ENCODE results near the gene ACOX3. TPM values are rescaled to one million over a fixed set of nuclear protein-coding genes. Genes with fewer than 3 reads are reported as not detected.
"Not testable (repeated sequence)": the region's sequence is repeated elsewhere in the genome, so short reads cannot be mapped to it uniquely, and the experiment has no call there.

The ACOX3 gene
- polyA plus RNA-seq, 4 donors, result 13.0 to 18.6 (median 15.7) TPM

DNA sequence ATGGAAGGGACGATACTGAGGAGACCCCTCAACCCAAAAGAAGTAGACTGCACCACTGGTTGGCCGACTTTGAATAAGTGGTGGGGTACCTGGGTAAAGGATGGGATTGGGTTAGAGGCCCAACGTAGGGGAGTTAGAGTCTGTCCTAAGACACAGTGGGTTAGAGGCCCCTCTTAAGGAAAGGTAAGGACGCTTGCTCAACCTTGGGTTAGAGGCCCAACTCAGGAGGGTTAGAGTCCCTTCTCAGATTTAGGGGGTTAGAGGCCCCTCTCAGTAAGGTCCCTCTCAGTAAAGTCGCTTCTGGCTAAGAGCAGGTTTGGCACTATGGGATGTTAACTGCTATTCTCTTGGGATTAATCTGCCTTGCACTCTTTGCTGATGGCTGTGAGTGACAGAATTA lies 81.3 kb downstream of the ACOX3 start:
- no peak for DNase-seq (ENCODE audit: low read depth in 4 of 4, low spot score in 3 of 4)

DNA sequence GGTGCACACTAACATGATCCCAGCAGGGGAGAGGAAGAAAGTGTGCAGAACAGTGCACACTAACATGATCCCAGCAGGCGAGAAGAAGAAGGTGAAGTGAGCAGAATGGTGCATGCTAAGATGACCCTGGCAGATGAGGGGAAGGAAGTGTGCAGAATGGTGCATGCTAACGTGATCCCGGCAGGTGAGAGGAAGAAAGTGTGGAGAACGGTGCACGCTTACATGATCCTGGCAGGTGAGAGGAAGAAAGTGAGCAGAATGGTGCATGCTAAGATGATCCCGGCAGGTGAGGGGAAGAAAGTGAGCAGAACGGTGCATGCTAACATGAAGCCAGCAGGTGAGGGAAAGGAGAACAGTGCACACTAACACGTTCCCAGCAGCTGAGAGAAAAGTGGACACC lies 83.7 kb downstream of the ACOX3 start:
- DNase-seq (ENCODE audit: low read depth in 4 of 4, low spot score in 3 of 4), result no peak

DNA sequence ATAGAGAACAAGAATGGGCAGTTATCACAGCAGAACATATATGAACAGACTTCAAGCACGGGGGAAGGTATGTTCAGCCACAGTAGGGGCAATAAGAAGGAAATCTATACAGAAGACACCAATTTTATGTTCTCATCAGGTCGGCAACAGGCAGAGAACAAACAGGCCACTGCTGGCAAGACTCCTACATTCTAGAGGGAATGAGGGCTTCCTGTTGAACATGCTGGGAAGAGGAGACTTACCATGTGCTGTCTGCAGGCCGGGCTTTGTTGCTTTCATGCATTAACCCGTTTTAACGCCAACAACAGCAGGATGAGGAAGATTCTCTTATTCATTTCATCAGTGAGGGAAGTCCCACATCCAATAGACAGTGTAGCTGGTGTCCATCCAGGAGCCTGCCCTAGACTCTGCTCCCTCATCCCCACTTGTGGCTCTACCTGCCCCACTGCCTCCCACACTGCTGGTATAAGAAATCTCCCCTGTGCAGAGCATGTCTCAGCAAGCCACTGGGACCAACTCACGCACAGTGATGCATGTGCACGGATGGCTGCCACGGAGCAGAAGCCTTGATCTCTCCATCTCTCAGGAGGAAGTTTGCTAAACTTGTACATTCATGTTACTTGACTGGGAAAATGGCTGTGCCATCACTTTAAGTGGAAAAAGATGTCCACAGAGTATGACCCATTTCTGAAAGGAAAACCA lies 84.5 kb downstream of the ACOX3 start:
- no peak for DNase-seq (ENCODE audit: low read depth in 4 of 4, low spot score in 3 of 4)

DNA sequence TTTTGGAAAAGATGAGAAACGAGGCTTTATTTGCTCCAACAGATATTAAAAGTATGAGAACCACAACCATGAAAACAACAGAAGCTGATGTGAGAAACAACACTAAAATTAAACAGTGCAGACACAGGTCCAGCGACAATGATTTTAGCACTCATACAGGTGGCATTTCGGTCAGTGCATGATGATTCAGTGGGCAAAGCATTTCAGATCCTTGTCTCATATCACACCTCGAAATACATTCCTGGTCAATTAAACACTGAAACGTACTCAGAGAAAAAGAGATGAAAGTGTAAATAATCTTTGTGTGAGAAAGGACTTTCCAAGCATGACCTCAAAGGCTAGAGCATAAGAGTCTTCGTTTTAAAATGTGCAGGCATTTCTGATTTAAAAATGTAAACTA lies 85.2 kb downstream of the ACOX3 start:
- DNase-seq (ENCODE audit: low read depth in 4 of 4, low spot score in 3 of 4), result no peak

DNA sequence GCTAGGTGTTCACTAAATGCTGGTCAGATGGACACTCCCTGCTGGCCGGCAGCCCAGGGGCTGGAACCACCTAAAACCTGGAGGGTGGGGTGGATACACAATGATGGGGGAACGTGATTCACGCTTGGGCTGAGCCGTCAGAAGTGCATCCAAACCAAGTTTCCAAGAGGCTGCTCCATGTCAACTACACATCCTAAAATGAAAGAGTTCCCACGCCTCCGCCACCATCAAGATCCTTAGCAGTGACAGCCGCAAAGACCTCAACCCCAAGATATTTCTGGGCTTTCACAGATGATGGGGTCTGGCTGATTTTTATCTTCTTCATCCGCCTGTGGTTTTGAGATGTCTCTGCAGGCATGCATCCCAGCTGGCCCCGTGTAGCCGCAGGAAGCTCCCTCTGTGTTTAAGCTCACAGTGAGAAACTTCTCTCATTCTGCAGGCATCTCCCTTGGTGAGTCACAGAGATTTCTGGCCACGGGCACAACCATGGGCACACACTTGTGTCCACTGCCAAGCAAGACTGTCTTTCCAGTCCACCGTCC lies 86.5 kb downstream of the ACOX3 start:
- no peak for DNase-seq (ENCODE audit: low read depth in 4 of 4, low spot score in 3 of 4)

DNA sequence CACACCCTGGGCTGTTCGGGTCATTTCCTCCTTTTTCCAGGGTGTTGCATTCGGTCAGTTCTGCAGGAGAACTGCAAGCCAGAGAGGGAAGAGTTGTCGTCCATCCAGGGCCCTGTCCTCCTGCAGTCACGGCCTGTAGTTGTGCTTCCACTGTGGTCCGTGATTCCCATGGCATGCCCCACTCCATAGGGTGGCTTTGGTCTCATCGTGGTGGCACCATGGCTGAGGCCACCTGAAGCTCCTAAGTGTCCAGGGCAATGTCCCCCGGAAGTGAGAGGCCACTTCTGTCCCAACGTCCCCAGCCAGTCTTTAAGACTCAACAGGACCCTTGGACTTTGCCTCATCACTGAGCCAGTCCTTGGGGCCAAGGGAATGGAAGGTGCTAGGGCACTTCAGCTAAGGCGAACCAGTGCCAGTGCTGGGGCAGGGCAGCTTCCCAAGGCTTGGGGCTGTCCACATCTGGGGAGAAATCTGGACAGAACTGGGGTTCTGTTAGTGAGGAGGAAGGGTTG lies 87.3 kb downstream of the ACOX3 start:
- no peak for DNase-seq (ENCODE audit: low read depth in 4 of 4, low spot score in 3 of 4)

DNA sequence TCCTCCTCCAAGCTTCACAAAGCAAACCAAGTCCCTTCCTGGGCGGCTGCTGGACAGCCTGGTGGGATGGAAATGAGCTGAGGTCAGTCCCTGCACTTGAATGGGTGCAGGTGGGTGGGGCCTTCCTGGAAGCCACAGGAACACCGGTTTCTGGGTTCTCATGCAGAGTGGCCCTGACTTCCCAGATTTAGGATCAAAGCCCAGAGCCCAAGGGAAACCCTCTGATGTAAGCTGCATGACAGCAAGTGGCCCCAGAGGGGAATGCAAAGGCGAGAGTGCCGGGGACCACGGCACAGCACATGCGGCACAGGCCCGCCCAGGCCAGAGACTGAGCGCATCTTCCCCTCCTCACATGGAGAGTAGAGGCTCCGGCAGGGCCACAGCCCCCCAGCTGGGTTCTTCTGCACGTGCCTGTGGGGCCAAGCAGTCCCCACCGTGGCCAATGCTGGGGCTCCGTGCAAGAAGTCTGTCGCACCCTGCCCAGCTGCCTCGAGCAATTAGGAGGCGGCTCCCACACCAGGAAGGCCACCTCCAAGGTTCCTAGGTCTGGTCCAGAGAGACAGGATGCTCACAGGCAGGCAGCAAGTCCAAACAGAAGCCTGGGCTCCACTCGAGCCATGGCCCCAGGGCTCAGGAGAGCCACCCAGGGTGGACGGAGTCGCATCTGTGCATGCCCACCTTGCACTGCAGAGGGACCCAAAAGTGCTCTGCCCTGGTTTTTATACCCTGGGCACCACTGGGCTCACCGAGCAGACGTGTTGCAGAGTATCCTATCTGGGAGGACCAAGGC lies 88.0 kb downstream of the ACOX3 start:
- no peak for DNase-seq (ENCODE audit: low read depth in 4 of 4, low spot score in 3 of 4)

DNA sequence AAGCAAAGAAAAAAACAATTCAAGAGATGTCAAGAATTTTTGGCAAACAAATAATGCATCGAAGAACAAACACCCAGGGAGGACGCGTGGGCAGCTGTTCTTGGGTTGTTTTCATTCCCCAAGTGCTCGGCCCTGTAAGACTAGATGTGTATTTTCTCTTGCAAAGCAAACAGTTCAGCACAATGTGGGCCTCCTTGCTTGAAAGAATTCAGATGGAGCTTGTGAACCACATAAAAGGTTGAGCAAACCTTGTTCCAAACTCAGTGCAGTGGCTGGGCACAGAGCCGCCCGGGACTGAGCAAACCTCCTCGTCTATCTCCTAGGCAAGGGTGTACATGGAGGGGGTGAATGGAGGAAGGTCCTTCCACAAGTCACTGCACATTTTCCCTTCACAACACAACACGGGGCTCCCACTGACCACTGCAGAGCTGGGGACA lies 88.6 kb downstream of the ACOX3 start:
- DNase-seq (ENCODE audit: low read depth in 4 of 4, low spot score in 3 of 4), result peak in 2 of 4 donors; percentile 43 to 63

DNA sequence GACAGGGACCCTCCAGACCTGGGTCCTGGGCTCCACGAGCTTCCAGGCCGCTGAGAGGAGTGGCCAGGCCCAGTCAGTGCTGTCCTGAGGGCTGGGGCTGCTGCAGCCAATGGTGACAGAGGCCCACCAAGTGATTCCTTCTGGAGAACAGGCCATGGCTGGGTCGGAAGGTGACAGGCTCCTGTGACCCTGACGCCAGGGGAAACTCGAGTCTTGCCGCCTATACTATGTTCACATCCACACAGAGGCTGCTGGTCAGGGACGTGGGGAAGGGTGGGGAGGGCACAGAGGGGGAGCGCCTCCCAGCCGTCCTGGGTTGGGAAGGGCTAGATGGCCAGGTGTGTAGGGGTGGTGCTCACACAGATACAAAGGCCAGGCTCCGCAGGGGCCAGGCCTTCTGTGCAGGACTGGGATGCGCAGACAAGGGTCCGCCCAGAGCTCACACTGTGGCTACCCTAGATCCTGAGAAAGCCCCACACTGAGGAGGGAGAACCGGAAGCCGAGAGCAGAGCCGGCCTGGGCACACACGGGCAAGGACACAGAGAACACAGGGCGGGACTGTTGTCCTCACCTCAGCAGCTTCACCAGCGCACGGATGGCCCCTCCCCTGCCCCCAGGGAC lies 89.6 kb downstream of the ACOX3 start:
- no peak for DNase-seq (ENCODE audit: low read depth in 4 of 4, low spot score in 3 of 4)

DNA sequence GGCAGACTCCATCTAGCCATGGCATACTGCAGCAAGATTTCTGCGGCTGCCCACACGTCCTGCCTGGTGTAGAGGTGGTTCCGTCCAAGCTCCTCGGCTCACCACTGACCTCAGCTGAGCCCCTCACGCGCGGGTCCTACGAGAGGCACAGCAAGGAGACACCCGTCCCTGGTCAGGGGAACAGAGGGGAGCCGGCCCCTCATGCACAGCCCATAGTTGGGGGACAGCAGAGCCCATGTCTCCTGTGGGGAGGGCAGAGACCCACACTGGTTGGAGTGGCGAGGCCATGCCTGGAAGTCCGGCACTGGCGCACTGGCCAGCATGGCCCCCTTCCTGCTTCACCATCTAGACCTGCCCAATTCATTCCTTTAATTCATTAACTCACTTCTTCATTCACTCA lies 90.2 kb downstream of the ACOX3 start:
- no peak for DNase-seq (ENCODE audit: low read depth in 4 of 4, low spot score in 3 of 4)

DNA sequence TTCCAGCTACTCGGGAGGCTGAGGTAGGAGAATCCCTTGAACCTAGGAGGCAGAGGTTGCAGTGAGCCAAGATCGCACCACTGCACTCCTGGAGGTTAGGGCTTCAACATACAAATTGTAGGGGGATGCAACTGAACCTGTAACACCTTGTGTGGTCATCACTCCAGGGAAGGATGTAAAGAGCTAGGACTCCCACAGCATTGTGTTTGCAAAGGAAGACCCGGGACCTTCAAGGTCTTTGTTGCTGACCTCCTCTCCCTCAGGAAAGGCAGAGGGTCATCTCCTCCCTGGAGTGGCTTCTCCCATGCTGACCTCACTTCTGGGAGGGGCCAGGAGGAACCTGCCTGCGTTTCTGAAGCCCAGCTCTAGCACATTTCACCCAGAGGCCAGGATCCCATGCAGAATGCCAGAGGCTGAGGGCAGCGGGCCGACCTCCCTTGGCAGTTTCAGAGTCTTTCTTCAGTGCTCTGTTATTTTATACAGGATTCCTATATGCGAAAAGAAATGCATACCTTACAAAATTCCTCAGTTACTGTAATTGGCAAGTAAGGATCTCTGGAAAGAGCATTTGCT lies 90.8 kb downstream of the ACOX3 start:
- DNase-seq (ENCODE audit: low read depth in 4 of 4, low spot score in 3 of 4), result no peak

DNA sequence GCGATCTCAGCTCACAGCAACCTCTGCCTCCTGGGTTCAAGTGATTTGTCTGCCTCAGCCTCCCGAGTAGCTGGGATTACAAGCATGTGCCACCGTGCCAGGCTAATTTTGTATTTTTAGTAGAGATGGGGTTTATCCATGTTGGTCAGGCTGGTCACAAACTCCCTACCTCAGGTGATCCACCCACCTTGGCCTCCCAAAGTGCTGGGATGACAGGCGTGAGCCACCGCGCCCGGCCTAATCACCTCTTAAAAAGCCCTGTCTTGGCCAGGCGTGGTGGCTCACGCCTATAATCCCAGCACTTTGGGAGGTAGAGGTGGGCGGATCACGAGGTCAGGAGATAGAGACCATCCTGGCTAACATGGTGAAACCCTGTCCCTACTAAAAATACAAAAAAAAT lies 91.3 kb downstream of the ACOX3 start:
- DNase-seq (ENCODE audit: low read depth in 4 of 4, low spot score in 3 of 4), result not testable (repeated sequence)

DNA sequence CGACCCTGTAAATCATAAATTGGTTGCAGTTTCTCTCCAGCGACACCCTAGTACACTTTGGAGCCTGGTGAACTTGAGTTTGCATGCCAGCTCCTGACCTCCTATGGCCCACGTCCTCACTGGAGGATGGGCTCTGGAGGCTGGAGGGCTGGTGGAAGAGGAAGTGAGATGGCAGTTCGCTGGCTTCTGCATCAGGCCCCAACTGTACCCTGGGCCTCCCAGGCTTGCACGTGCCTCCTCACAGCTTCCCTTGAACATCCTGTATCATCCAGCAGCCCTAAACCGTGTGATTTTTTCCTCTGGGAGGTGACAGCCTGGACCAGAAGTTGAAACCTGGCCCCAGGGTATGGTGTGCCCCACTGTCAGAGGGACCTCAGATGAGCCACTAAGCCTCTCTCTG lies 92.5 kb downstream of the ACOX3 start:
- DNase-seq (ENCODE audit: low read depth in 4 of 4, low spot score in 3 of 4), result no peak

DNA sequence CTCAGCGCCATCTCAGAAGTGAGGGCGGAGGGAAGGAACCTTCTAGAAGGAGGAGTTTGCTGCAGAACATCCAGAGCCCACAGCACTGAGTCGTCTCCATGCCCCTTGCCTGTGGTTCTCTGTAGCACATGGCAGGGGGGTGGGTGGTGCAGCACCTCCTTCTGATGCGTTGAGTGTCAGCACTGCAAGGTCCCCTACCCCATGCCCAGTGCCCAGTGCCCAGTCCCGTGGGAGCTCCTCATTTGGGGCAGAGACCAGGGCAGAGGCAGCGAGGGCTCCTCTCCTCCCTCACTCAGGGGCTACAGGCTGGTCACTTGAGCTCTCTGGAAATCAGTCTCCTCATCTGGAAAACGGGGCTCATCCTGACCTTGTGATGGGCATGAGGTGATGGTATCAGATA lies 92.9 kb downstream of the ACOX3 start:
- DNase-seq (ENCODE audit: low read depth in 4 of 4, low spot score in 3 of 4), result no peak

DNA sequence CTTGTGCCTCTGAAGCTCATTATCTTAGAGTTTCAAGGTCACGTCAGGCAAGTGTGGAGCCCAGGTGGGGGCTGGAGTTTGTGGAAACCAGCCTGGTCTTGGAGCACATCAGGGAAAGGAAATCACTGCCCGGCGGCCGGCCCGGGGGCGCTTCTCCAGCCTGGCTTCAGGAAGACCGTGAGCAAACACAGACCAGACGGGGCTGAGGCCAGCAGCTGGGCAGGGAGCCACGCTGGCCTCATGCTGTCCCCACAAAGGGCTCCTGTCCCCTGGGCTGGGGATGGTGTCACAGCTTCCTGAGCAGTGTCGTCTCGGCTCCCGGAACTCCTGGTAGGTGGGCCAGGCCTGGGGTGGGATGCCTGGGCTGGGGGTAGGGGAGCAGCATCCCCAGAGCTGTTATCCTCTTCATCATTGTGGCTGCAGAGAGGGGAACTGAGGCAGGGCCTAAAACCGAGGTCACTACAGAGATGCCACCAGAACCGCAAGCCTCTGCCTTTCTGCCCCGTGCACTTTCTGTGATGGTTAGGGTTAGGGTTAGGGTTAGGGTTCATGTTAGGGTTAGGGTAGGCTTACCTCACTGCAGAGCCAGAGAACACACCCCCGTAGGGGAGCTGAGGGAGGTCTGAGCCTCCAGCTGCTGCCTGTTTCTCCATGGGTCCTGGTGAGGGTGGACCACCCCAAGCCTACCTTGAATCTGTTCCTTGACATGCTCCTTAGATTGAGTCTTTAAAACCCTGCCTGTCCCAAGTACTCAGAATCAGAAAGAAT lies 93.5 kb downstream of the ACOX3 start:
- no peak for DNase-seq (ENCODE audit: low read depth in 4 of 4, low spot score in 3 of 4)

DNA sequence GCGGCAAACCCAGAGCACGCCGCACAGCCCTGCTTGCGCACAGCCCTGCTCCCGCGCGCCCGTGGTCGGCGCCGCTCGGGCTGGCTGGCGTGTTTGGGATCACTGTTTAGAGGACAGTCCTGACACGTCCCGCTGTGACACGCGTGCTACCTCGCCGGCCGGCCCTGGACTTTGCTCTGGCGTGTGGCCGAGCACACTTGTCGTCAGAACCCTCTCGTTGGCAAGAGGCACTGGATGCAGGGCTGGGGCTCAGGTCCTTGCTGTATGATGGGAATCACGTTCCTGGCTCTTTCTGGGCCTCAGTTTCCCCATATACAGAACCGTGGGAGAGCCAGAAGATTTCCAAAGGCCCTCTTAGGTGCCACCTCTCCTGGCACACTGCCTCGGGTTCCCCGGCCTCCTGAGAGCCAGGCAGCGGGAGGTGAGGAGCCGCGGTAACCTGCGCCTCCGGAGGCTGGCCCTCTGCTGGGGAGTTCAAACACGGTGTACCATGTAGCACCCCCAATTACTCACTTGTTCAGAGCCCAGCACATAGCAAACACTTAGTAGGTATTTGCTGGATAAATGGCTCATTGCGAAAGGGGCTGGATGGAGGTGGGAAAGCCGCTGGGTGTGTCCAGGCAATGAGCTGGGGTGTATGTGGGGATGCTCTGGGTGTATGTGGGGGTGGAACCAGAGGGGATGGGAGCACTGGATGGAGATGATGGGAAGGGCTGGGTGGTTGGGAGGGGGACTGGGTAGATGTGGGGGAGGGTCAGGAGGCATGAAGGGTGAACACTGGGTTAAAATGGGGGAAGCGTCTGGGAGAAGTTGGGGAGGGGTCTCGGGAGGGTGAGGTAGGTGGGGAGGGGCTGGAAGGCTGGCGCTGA lies 94.3 kb downstream of the ACOX3 start:
- DNase-seq (ENCODE audit: low read depth in 4 of 4, low spot score in 3 of 4), result no peak

DNA sequence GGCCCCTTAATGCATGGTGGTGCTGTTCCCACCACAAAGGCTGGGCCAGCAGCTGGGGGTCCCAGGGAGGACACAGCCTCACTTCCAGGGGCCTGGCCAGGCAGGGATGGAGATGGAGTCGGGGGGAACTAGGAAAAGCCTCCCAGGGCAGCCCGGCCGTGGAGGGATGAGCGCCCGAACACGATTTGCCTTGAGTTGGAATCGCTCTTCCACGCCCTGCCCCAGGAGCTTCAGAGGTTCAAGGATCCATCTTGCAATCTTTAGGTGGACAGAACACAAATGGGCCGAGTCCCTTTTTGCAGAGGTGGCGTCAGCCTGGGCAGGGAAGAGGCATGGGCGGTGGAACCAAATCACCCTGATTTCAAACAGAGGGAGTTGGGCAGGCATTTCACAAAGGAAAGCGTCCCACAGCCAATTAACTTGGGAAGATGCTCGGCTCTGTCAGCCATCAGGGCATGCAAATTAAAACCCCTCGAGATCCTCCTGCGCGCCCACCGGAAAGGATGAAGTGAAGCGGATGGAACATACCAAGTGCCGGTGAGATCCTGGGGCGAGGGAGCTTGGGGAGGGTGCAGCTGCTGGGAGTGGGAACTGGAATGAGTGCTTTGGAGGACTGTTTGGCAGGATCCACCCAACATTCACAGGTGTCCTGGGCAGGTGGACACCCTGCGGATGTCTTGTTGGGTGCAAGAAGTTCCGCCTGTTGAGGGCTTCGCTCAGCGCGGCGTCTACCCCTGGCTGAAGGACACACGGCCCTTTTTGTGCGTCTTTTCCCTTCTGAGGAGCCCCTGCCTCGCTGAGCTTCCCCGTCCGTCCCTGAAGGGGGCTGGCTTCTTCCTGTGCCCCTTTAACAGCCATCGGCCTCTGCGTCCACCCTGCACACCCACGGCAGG lies 95.2 kb downstream of the ACOX3 start:
- DNase-seq (ENCODE audit: low read depth in 4 of 4, low spot score in 3 of 4), result no peak

DNA sequence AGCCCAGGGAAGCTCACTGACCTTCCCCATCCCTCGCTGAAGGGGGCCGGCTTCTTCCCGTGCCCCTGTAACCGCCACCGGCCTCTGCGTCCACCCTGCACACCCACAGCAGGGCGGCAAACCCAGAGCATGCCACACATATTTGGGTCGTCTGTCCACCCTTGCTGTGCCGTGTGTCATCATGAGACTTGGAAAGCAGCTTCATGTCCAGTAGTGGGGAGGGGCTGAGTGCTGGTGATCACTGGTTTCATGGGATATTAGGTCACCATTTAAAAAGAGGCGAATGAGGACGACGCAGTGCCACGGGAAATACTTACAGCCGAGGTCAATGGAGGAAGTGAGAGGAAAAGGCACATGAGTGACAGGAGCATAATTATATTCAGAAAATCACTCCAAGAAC lies 96.1 kb downstream of the ACOX3 start:
- DNase-seq (ENCODE audit: low read depth in 4 of 4, low spot score in 3 of 4), result no peak
